ENCODE results near the gene FNDC8.

DNA sequence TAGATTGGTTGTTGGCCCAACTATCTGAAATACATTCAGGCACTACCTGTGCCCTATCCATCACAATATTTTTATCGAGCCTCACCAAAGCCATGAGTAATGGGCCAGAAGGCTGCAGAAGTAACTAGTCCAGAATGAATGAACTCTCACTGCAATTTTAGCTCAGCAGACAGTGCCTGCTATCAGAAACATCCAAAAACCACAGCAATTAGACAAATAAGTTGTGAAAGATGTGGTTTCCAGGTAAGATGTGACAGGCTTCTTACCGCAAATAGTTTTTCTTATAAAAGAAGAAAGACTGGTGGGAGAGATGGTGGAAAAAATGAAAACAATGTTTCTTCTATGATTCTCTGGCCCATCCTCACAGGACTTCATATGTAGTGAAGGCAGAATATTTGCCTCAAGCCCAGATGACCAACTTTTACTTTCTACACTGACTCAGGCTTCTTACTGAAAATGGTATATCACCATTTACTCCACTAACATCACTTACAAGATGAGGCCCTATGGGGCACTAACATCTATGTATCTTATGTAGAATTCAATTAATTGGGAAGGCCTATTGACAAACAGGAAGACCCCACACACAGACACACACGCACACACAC, 48.1 kb upstream of the FNDC8 start:
- TF ChIP-seq, protein P1, sequence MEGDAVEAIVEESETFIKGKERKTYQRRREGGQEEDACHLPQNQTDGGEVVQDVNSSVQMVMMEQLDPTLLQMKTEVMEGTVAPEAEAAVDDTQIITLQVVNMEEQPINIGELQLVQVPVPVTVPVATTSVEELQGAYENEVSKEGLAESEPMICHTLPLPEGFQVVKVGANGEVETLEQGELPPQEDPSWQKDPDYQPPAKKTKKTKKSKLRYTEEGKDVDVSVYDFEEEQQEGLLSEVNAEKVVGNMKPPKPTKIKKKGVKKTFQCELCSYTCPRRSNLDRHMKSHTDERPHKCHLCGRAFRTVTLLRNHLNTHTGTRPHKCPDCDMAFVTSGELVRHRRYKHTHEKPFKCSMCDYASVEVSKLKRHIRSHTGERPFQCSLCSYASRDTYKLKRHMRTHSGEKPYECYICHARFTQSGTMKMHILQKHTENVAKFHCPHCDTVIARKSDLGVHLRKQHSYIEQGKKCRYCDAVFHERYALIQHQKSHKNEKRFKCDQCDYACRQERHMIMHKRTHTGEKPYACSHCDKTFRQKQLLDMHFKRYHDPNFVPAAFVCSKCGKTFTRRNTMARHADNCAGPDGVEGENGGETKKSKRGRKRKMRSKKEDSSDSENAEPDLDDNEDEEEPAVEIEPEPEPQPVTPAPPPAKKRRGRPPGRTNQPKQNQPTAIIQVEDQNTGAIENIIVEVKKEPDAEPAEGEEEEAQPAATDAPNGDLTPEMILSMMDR (conservative IDR thresholded peaks at IDR 0.05; ENCODE audit: low read depth, low read length) = no peak
- no peak for TF ChIP-seq EZH2 (IDR thresholded peaks at IDR 0.05; ENCODE audit: borderline replicate concordance, low read depth, low read length, poor library complexity, severe bottlenecking)
